ENCODE data around the gene ARHGAP32. TPM values are rescaled to one million over a fixed set of nuclear protein-coding genes. Genes with fewer than 3 reads are reported as not detected.
"Not testable (repeated sequence)": the region's sequence is repeated elsewhere in the genome, so short reads cannot be mapped to it uniquely, and the experiment has no call there.

The ARHGAP32 gene
- total RNA-seq, 1 donor from 2014 or later, result 21.4 TPM

GRCh38 chr11:128920666-128921065 lies 271.5 kb downstream of the ARHGAP32 start:
- Mint-ChIP-seq H3K9me3 (peaks cover 7% of the 10 kb centered on the region), H3K4me3 (no peak overlapping the region), H3K4me1 (peaks cover 38% of the 10 kb centered on the region), H3K27me3 (ENCODE audit: insufficient read depth, low read depth) (peaks cover 39% of the 10 kb centered on the region), H3K27ac (no peak overlapping the region), H3K36me3 (no peaks in the 10 kb centered on the region)
- Histone ChIP-seq H3K4me2 (no peak overlapping the region), H3K4me1 (peaks cover 4% of the 10 kb centered on the region), H2AFZ (replicated peaks) (no peak overlapping the region), H4K20me1 (ENCODE audit: low read depth) (no peaks in the 10 kb centered on the region), H3K9me3 (ENCODE audit: low read depth) (no peaks in the 10 kb centered on the region), H3K79me2 (ENCODE audit: low read depth) (no peaks in the 10 kb centered on the region), H3K4me3 (no peak overlapping the region), H3F3A (ENCODE audit: low read depth) (no peaks in the 10 kb centered on the region), H3K36me3 (no peaks in the 10 kb centered on the region), H3K9ac (no peak overlapping the region), H3K27ac (no peak overlapping the region), H3K27me3 (peaks cover 10% of the 10 kb centered on the region)
- TF ChIP-seq EZH2 (IDR thresholded peaks at IDR 0.05), result no peak
- TF ChIP-seq EZH2phosphoT487 (IDR thresholded peaks at IDR 0.05), result no peak
- no peak for TF ChIP-seq CTCF (IDR thresholded peaks at IDR 0.05)
- no peak for DNase-seq (ENCODE audit: low spot score)

- not testable (repeated sequence) for H3K4me1 ChIP-seq; H3K9me3 ChIP-seq (ENCODE audit: low read depth); H3K27ac ChIP-seq; H3K27ac Mint-ChIP-seq; H3K4me3 ChIP-seq; H3F3A ChIP-seq (ENCODE audit: low read depth); H3K36me3 Mint-ChIP-seq; H3K9me3 Mint-ChIP-seq; H4K20me1 ChIP-seq (ENCODE audit: low read depth); H3K4me2 ChIP-seq; H3K9ac ChIP-seq; H3K36me3 ChIP-seq; H3K27me3 ChIP-seq; DNase-seq (ENCODE audit: low spot score); H3K79me2 ChIP-seq (ENCODE audit: low read depth); H3K4me3 Mint-ChIP-seq; H2AFZ ChIP-seq (replicated peaks)
- Mint-ChIP-seq H3K4me1 (peaks cover 35% of the 10 kb centered on the region), H3K27me3 (ENCODE audit: insufficient read depth, low read depth) (peaks cover 34% of the 10 kb centered on the region)
Measured at GRCh38 chr11:128919635-128920034, 272.5 kb downstream of the ARHGAP32 start.

- no peak overlapping the region for H3K27ac Mint-ChIP-seq
- TF ChIP-seq EZH2phosphoT487 (IDR thresholded peaks at IDR 0.05) (no peak), EZH2 (IDR thresholded peaks at IDR 0.05) (no peak), CTCF (IDR thresholded peaks at IDR 0.05) (no peak)
- no peak overlapping the region for H3K4me3 ChIP-seq
- H4K20me1 ChIP-seq (ENCODE audit: low read depth), result no peaks in the 10 kb centered on the region
- no peak overlapping the region for H3K4me3 Mint-ChIP-seq
- no peaks in the 10 kb centered on the region for H3K27me3 ChIP-seq
- DNase-seq (ENCODE audit: low spot score), result no peak
- no peak overlapping the region for H2AFZ ChIP-seq (replicated peaks)
- peaks cover 30% of the 10 kb centered on the region for H3K27me3 Mint-ChIP-seq (ENCODE audit: insufficient read depth, low read depth)
- peaks cover 4% of the 10 kb centered on the region for H3K4me1 ChIP-seq
- no peaks in the 10 kb centered on the region for H3K79me2 ChIP-seq (ENCODE audit: low read depth)
- peaks cover 8% of the 10 kb centered on the region for H3K9me3 Mint-ChIP-seq
- no peak overlapping the region for H3K27ac ChIP-seq
- H3K9me3 ChIP-seq (ENCODE audit: low read depth), result no peaks in the 10 kb centered on the region
- no peaks in the 10 kb centered on the region for H3K36me3 Mint-ChIP-seq
- no peak overlapping the region for H3K4me2 ChIP-seq
- H3K36me3 ChIP-seq, result no peaks in the 10 kb centered on the region
- peaks cover 30% of the 10 kb centered on the region for H3K4me1 Mint-ChIP-seq
- H3K9ac ChIP-seq, result no peak overlapping the region
- no peaks in the 10 kb centered on the region for H3F3A ChIP-seq (ENCODE audit: low read depth)
Measured at GRCh38 chr11:128919216-128919615, 272.9 kb downstream of the ARHGAP32 start.

- Histone ChIP-seq H3K36me3 (no peaks in the 10 kb centered on the region), H3K9ac (no peak overlapping the region), H3K79me2 (ENCODE audit: low read depth) (no peaks in the 10 kb centered on the region), H3K27ac (no peak overlapping the region), H3K4me2 (no peak overlapping the region), H3K9me3 (ENCODE audit: low read depth) (no peaks in the 10 kb centered on the region), H3K27me3 (no peaks in the 10 kb centered on the region), H2AFZ (replicated peaks) (no peak overlapping the region), H4K20me1 (ENCODE audit: low read depth) (no peaks in the 10 kb centered on the region), H3K4me1 (peaks cover 4% of the 10 kb centered on the region), H3F3A (ENCODE audit: low read depth) (no peaks in the 10 kb centered on the region), H3K4me3 (no peak overlapping the region)
- Mint-ChIP-seq H3K27ac (peak overlapping the region; percentile 67), H3K27me3 (ENCODE audit: insufficient read depth, low read depth) (peaks cover 23% of the 10 kb centered on the region), H3K4me3 (no peak overlapping the region), H3K36me3 (no peaks in the 10 kb centered on the region), H3K4me1 (peaks cover 23% of the 10 kb centered on the region), H3K9me3 (peaks cover 10% of the 10 kb centered on the region)
- DNase-seq (ENCODE audit: low spot score), result no peak
- TF ChIP-seq EZH2phosphoT487 (IDR thresholded peaks at IDR 0.05) (no peak), CTCF (IDR thresholded peaks at IDR 0.05) (no peak), EZH2 (IDR thresholded peaks at IDR 0.05) (no peak)
Measured at GRCh38 chr11:128917144-128917724, 274.9 kb downstream of the ARHGAP32 start.
